Measurements from ENCODE around the gene TUBG2. TPM values are rescaled to one million over a fixed set of nuclear protein-coding genes. Genes with fewer than 3 reads are reported as not detected.

The TUBG2 gene
- polyA plus RNA-seq, 3 donors: 13.9 to 62.7 (median 24.0) TPM

Other genes starting within 250 kb of the TUBG2 start
- gene CAVIN1, start 236.0 kb upstream of the TUBG2 start, polyA plus RNA-seq: 100 to 1,000 TPM in 2 of 3 donors, 10 to 100 TPM in 1; 30.4 to 517 (median 414) TPM
- 10 to 100 TPM; 17.6 to 30.5 (median 25.8) TPM for gene ATP6V0A1, start 200.4 kb upstream of the TUBG2 start, polyA plus RNA-seq
- gene NAGLU, start 123.0 kb upstream of the TUBG2 start, polyA plus RNA-seq: 10 to 100 TPM; 30.5 to 38.7 (median 33.2) TPM
- gene HSD17B1, start 106.4 kb upstream of the TUBG2 start, polyA plus RNA-seq: 10 to 100 TPM in 1 of 3 donors, 1 to 10 TPM in 2; 5.2 to 13.9 (median 5.5) TPM
- gene COASY, start 97.1 kb upstream of the TUBG2 start, polyA plus RNA-seq: 10 to 100 TPM; 53.3 to 71.0 (median 59.7) TPM
- gene MLX, start 92.2 kb upstream of the TUBG2 start, polyA plus RNA-seq: 10 to 100 TPM; 38.7 to 71.3 (median 48.9) TPM
- 1 to 10 TPM; 3.5 to 7.1 (median 4.5) TPM for gene PSMC3IP, start 81.6 kb upstream of the TUBG2 start, polyA plus RNA-seq
- 10 to 100 TPM; 13.6 to 28.8 (median 20.7) TPM for gene RETREG3, start 49.9 kb upstream of the TUBG2 start, polyA plus RNA-seq
- gene TUBG1, start 49.6 kb upstream of the TUBG2 start, polyA plus RNA-seq: 10 to 100 TPM; 28.6 to 51.8 (median 36.6) TPM
- gene PLEKHH3, start 17.7 kb downstream of the TUBG2 start, polyA plus RNA-seq: 10 to 100 TPM; 30.4 to 67.4 (median 30.9) TPM
- gene CCR10, start 22.6 kb downstream of the TUBG2 start, polyA plus RNA-seq: 1 to 10 TPM; 1.3 to 2.6 (median 1.3) TPM
- 1 to 10 TPM; 5.9 to 8.3 (median 7.0) TPM for gene CNTNAP1, start 23.2 kb downstream of the TUBG2 start, polyA plus RNA-seq
- gene EZH1, start 85.8 kb downstream of the TUBG2 start, polyA plus RNA-seq: 10 to 100 TPM; 16.1 to 27.5 (median 25.9) TPM
- gene RAMP2, start 101.9 kb downstream of the TUBG2 start, polyA plus RNA-seq: 100 to 1,000 TPM in 2 of 3 donors, 10 to 100 TPM in 1; 12.9 to 178 (median 156) TPM
- gene VPS25, start 114.2 kb downstream of the TUBG2 start, polyA plus RNA-seq: 10 to 100 TPM; 52.3 to 64.8 (median 61.2) TPM
- gene WNK4, start 121.3 kb downstream of the TUBG2 start, polyA plus RNA-seq: under 1 TPM; 0.45 to 0.54 (median 0.46) TPM
- 100 to 1,000 TPM; 110 to 134 (median 120) TPM for gene COA3, start 139.4 kb downstream of the TUBG2 start, polyA plus RNA-seq
- gene CNTD1, start 139.6 kb downstream of the TUBG2 start, polyA plus RNA-seq: 1 to 10 TPM in 1 of 3 donors, under 1 TPM in 2; 0.20 to 1.0 (median 0.54) TPM
- 10 to 100 TPM; 36.5 to 69.7 (median 66.2) TPM for gene BECN1, start 165.0 kb downstream of the TUBG2 start, polyA plus RNA-seq
- 10 to 100 TPM; 33.4 to 84.8 (median 60.7) TPM for gene PSME3, start 174.1 kb downstream of the TUBG2 start, polyA plus RNA-seq
- 1 to 10 TPM; 2.0 to 8.9 (median 3.1) TPM for gene AOC2, start 185.3 kb downstream of the TUBG2 start, polyA plus RNA-seq
- 100 to 1,000 TPM in 2 of 3 donors, 10 to 100 TPM in 1; 59.7 to 515 (median 182) TPM for gene AOC3, start 191.9 kb downstream of the TUBG2 start, polyA plus RNA-seq
- gene G6PC1, start 241.5 kb downstream of the TUBG2 start, polyA plus RNA-seq: under 1 TPM in 2 of 3 donors, not detected in 1; 0.03 to 0.11 TPM

Measured in adipose tissue (tissue), 3 donors.